Measurements from ENCODE around the gene PHC1. TPM values are rescaled to one million over a fixed set of nuclear protein-coding genes. Genes with fewer than 3 reads are reported as not detected.

The PHC1 gene
- total RNA-seq, 1 donor from 2014 or later: 25.5 TPM

- intact Hi-C loops (cut with DNase I): no loop called here
- DNase-seq (ENCODE audit: low spot score): no peak
Measured at GRCh38 chr12:8987163-8987562, 72.9 kb downstream of the PHC1 start.

- intact Hi-C loops (cut with DNase I): no loop called here
- DNase-seq (ENCODE audit: low spot score): no peak
Measured at GRCh38 chr12:8987685-8988084, 73.4 kb downstream of the PHC1 start.

- DNase-seq (ENCODE audit: low spot score): no peak
- intact Hi-C loops (cut with DNase I): no loop called here
Measured at GRCh38 chr12:8989413-8989812, 75.1 kb downstream of the PHC1 start, which contains the start of gene KLRG1. Gene KLRG1, plus strand, starts transcription at chr12:8989546. Its CDS starts 90 bp downstream, at chr12:8989636.

Other genes starting within 250 kb of the PHC1 start
- gene RIMKLB, start 216.5 kb upstream of the PHC1 start, total RNA-seq: 13.8 TPM
- gene A2ML1, start 91.9 kb upstream of the PHC1 start, total RNA-seq: not detected
- 87.1 TPM for gene M6PR, start 35.1 kb downstream of the PHC1 start, total RNA-seq
- 3.1 TPM for gene KLRG1, start 75.0 kb downstream of the PHC1 start, total RNA-seq
- 588 TPM for gene A2M, start 201.4 kb downstream of the PHC1 start, total RNA-seq

All from cardiac septum (tissue), 1 donor.